Thyroid gland (tissue), 4 donors: Measurements from ENCODE around the gene FEN1.

Experiments used
- CTCF ChIP-seq, 6 experiments: fragments of 200-600 bp in 3 of 6; fragments of 450-650 bp in 3 of 6; sonication (generic) in 3 of 6; IDR thresholded peaks; one replicate each; pipeline ENCODE4 v1.5.1; 2016 to 2019; ENCODE audit warnings: antibody characterized with exemption in 6 of 6, mild to moderate bottlenecking in 2 of 6, inconsistent platforms in 1 of 6, moderate library complexity in 1 of 6
- POLR2A ChIP-seq, 2 donors: fragments of 450-650 bp; IDR thresholded peaks; one replicate each; pipeline ENCODE4 v1.6.1; 2017; ENCODE audit warnings: antibody characterized with exemption in 2 of 2, mild to moderate bottlenecking in 2 of 2, moderate library complexity in 1 of 2

- TF ChIP-seq POLR2A (IDR thresholded peaks at IDR 0.05) (no peak), CTCF (IDR thresholded peaks at IDR 0.05) (no peak)
Observed at GRCh38 chr11:61783717-61784505, 8.8 kb upstream of the FEN1 start.
